Activated CD4-positive, alpha-beta memory T cell treated with anti-CD3 and anti-CD28 coated beads, Interleukin-2, amount 10 ng/mL, durations not matched to agents 7 days and 5 days (primary cell): Measurements from ENCODE around the gene CCDC188. TPM values are rescaled to one million over a fixed set of nuclear protein-coding genes. Genes with fewer than 3 reads are reported as not detected.
"Not testable (repeated sequence)": the region's sequence is repeated elsewhere in the genome, so short reads cannot be mapped to it uniquely, and the experiment has no call there.

Experiments
- CTCF ChIA-PET: fragments of 350-600 bp; sonication (Branson Sonifier 250); formaldehyde crosslinking; loops from one replicate; lab custom pipeline; 2021; ENCODE audit warnings: antibody characterized with exemption, inconsistent platforms; lab: Charles Lee
- POLR2A ChIA-PET: fragments of 350-600 bp; sonication (Branson Sonifier 250); formaldehyde crosslinking; loops from one replicate; lab custom pipeline; 2021; ENCODE audit warnings: antibody characterized with exemption; lab: Charles Lee
- DNase-seq: peaks from one replicate; pipeline ENCODE4 v3.0.0-alpha.2; 2020
- H3K27ac Mint-ChIP-seq: one replicate; pipeline ENCODE4 v1.8.0; 2021; ENCODE audit warnings: mild to moderate bottlenecking, mixed read lengths
- H3K27me3 Mint-ChIP-seq: one replicate; pipeline ENCODE4 v1.8.0; 2021; ENCODE audit warnings: mixed read lengths
- H3K36me3 Mint-ChIP-seq: one replicate; pipeline ENCODE4 v1.8.0; 2021; ENCODE audit warnings: low read depth, mixed read lengths
- H3K4me1 Mint-ChIP-seq: one replicate; pipeline ENCODE4 v1.8.0; 2021; ENCODE audit warnings: mixed read lengths
- H3K4me3 Mint-ChIP-seq: one replicate; pipeline ENCODE4 v1.8.0; 2021; ENCODE audit warnings: mild to moderate bottlenecking, mixed read lengths
- H3K9me3 Mint-ChIP-seq: one replicate; pipeline ENCODE4 v1.8.0; 2021; ENCODE audit warnings: mixed read lengths
- total RNA-seq, 2 experiments: library from RNA; stranded (reverse); gene quantifications; one replicate each; pipeline ENCODE4 v1.2.3, GENCODE V29; 2021

The CCDC188 gene
- total RNA-seq, 2 experiments from 2014 or later, result 0.33 to 0.76 TPM

DNA sequence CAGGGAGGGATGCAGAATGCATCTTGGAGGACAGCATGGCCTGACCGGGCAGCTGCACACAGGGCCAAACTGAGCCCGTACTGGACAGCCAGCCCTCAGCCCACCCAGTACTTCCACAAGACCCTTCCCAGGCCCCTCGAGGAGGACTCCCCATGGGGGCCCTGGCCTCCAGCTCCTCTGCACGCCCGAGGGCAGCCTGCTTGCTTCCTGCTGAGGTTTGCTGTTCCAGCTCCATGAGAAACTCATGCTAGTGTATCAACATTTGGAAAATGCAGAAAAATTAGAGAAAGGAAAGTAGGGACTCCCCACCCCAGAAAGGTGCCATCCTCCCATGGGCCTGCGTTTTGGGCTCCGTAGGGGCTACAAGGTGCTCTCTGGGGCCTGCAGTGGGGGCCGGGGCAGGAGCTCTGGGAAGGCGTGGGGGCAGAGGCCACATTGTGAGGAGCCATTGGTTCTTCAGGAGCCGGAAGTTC lies 21.3 kb upstream of the CCDC188 start:
- no peak for DNase-seq
- H3K36me3 Mint-ChIP-seq, result no peaks in the 10 kb centered on the region
- CTCF ChIA-PET, result no interaction called here
- H3K27me3 Mint-ChIP-seq, result no peaks in the 10 kb centered on the region
- no peak overlapping the region for H3K4me3 Mint-ChIP-seq
- POLR2A ChIA-PET, result no interaction called here
- H3K27ac Mint-ChIP-seq, result no peak overlapping the region
- no peaks in the 10 kb centered on the region for H3K9me3 Mint-ChIP-seq
- no peaks in the 10 kb centered on the region for H3K4me1 Mint-ChIP-seq

DNA sequence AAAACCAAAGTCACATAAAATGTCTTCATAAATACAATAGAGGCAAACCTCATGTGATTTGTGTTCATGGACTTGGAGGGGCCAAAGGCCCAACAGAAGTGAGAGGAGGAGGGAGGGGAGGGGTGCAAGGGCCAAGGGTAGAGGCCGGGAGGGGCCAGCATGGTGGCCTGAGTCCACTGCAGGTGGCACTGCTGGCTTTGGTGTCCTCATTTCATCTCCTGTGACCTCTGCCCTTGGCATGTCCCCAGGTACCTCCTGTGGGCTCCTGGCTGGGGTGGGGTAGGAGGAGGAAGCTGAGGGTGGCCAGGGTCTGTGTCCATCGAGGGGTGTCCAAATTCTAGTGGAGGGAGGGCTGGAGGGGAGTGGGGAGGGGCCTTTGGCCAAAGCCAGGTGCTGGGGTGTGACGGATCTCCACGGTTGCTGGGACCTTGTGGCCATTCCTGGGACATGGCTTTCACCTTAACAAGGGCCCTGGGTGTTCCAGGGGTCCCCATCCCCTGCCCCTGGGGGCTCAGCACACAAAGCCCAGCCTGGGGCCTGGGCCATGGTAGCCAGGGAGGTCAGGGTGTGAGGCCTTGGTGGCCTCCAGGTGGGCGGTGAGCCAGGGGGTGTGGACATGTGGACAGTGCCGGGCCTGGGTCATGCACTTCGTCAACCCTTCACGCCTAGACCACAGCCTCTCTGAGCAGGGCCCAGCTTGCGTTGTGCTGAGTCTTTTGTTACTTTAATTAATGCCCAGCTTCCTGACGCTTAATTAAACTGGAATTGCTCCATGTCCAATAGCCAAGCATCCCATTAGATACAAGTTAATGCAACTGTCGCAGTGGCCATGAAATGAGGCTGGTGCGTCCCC lies 20.7 kb upstream of the CCDC188 start:
- CTCF ChIA-PET, result no interaction called here
- Mint-ChIP-seq H3K27me3 (no peaks in the 10 kb centered on the region), H3K9me3 (no peaks in the 10 kb centered on the region), H3K27ac (no peak overlapping the region), H3K4me1 (no peaks in the 10 kb centered on the region), H3K36me3 (no peaks in the 10 kb centered on the region), H3K4me3 (no peak overlapping the region)
- POLR2A ChIA-PET, result no interaction called here
- no peak for DNase-seq

DNA sequence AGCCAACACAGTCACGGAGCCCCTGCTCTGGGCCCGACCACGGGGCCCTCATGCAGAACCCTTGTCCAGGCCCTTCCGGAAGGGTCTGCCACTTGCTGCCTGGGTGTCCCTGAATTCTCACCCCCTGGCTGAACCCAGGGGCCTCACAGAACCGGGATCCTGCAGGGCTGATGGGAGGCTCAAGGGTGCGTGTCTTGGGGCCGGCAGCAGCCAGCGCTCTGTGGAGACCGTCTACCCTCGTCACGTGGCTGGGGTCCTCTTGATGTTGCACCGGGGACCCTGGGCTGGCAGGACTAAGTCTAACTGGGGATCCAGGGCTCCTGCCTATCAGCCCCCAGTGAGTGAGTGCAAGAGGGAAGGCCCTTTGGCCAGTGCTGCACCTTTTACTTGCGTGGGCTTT lies 19.3 kb upstream of the CCDC188 start:
- ChIA-PET POLR2A (no interaction called here), CTCF (no interaction called here)
- H3K27me3 Mint-ChIP-seq, result no peaks in the 10 kb centered on the region
- no peaks in the 10 kb centered on the region for H3K4me1 Mint-ChIP-seq
- no peaks in the 10 kb centered on the region for H3K9me3 Mint-ChIP-seq
- no peak for DNase-seq
- no peak overlapping the region for H3K27ac Mint-ChIP-seq
- no peaks in the 10 kb centered on the region for H3K36me3 Mint-ChIP-seq
- no peak overlapping the region for H3K4me3 Mint-ChIP-seq

DNA sequence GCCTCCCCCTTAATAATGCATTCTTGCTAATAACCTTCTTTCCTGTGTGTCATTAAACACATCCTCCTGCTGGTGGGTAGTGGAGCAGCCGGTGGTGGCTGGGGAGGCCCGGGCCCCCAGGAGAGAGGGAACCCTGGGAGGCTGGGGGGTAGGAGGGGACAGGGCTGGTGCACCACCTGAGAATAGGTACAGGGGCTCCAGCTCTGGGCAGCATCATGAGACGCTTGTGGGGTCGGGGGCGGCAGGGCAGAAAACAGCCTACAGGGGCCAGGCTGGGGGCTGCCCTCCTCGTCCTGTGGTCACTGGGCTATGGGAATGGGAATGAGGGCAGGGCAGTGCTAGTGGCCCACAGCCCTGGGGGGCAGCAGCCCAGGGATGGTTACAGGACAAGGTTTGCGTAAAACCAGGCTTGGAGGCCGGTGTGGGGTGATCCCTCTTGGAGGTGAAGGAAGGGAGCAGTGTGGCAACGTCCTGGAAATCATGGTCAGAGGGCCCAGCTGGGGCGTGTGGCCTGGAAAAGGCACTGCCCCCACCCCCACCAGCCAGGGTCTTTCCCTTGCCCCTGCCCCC lies 18.5 kb upstream of the CCDC188 start:
- no peak for DNase-seq
- CTCF ChIA-PET, result no interaction called here
- H3K27ac Mint-ChIP-seq, result no peak overlapping the region
- H3K9me3 Mint-ChIP-seq, result peaks cover 1% of the 10 kb centered on the region
- H3K4me3 Mint-ChIP-seq, result no peak overlapping the region
- no peaks in the 10 kb centered on the region for H3K4me1 Mint-ChIP-seq
- POLR2A ChIA-PET, result no interaction called here
- H3K27me3 Mint-ChIP-seq, result no peaks in the 10 kb centered on the region
- H3K36me3 Mint-ChIP-seq, result peaks cover under 1% of the 10 kb centered on the region

DNA sequence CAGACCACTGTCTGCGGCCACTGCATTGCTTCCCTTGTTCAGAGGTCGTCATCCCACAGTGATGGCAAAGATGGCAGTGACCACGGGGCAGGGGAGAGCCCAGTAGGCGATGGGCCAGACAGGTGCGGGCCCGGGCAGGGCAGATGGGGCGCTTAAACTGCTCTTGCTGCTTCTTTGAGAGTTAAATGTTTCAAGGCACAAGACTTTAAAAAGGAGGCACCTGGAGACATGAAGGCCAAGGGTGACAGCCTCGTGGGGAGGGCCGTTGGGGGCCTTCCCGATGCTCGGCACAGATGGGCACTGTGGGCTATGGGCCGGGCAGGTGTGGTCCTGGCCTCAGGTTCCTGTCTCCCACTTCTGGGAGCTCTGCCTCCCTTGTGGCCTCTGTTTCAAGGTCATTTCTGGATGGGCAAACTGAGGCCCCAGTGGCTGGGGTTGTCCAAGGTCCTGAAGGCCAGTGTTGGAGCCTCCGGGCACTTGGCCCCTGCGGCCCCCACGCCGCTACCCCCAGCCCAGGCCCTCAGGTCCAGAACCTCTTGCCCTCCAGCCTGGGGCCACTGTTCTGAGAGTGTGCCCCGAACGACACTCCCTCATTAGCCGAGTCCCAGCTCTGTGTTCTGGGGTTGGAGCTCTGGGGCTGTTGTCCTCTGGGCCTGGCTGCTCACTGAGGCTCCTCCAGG lies 16.9 kb upstream of the CCDC188 start:
- no peak overlapping the region for H3K27ac Mint-ChIP-seq
- H3K9me3 Mint-ChIP-seq, result peaks cover 3% of the 10 kb centered on the region
- H3K4me3 Mint-ChIP-seq, result no peak overlapping the region
- H3K4me1 Mint-ChIP-seq, result no peaks in the 10 kb centered on the region
- no peak for DNase-seq
- H3K36me3 Mint-ChIP-seq, result peaks cover 2% of the 10 kb centered on the region
- POLR2A ChIA-PET, result no interaction called here
- H3K27me3 Mint-ChIP-seq, result no peaks in the 10 kb centered on the region
- CTCF ChIA-PET, result no interaction called here

DNA sequence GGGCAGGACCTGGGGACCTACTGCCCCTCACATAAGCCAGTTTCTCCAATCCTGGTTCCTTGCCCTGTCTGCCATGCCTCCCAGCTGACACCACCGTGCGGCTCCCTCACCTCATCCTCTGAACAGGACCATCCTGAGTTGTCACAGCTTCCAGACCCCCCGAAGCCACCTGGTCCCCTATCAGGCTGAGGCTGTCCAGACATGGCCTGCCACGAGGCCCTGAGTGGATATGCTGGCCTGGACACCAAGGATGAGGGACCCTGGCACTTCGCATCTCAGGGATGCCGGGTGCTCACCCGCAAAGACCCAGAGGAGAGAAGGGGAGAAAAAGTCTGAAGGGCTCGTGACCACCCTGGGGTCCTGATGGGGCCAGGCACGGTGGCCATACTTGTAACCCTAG lies 15.8 kb upstream of the CCDC188 start:
- DNase-seq, result no peak
- H3K4me3 Mint-ChIP-seq, result no peak overlapping the region
- no peaks in the 10 kb centered on the region for H3K27me3 Mint-ChIP-seq
- no peak overlapping the region for H3K27ac Mint-ChIP-seq
- peaks cover 3% of the 10 kb centered on the region for H3K9me3 Mint-ChIP-seq
- ChIA-PET POLR2A (no interaction called here), CTCF (no interaction called here)
- H3K36me3 Mint-ChIP-seq, result peaks cover 2% of the 10 kb centered on the region
- no peaks in the 10 kb centered on the region for H3K4me1 Mint-ChIP-seq

DNA sequence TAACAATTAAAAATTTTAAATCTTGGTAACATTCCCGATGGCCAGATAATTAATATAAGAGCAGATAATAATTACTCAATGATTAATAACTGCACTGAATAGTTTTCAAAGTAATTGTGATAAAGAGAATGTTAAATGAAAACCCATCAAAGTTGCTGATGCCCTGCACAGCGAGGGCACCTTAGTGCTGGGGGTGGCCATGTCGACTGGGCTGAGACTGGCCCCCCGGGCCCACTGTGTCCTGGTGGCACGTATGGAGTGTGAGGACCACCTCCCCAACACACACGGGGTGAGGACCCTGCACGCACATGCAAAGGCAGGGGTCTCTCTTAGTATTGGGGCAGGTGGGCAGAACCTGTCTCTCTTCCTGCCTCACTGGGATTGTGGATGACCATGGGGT lies 15.1 kb upstream of the CCDC188 start:
- H3K27me3 Mint-ChIP-seq, result no peaks in the 10 kb centered on the region
- no peak for DNase-seq
- no peaks in the 10 kb centered on the region for H3K4me1 Mint-ChIP-seq
- peaks cover 3% of the 10 kb centered on the region for H3K9me3 Mint-ChIP-seq
- CTCF ChIA-PET, result no interaction called here
- H3K27ac Mint-ChIP-seq, result no peak overlapping the region
- H3K36me3 Mint-ChIP-seq, result peaks cover 2% of the 10 kb centered on the region
- POLR2A ChIA-PET, result no interaction called here
- H3K4me3 Mint-ChIP-seq, result no peak overlapping the region

DNA sequence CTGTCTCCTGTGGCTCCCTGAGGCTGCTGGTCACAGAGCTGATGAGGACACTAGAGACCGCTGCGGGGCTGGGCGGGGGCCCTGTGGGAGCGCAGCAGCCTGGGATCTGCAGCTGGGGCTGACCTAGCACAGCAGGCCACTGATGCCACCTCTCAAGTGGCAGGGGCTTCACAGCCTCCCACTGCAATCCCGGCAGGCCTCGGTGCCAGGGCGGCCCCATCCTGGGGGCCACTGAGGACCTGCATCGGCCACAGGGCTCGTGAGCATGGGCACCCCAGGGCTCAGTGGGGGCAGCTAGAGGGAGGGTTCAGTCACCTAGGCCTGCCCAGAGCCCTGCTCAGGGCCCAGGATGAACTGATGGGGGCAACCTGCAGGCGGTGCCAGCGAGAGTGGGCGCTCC lies 14.6 kb upstream of the CCDC188 start:
- H3K27ac Mint-ChIP-seq, result no peak overlapping the region
- H3K27me3 Mint-ChIP-seq, result no peaks in the 10 kb centered on the region
- peaks cover 3% of the 10 kb centered on the region for H3K9me3 Mint-ChIP-seq
- H3K4me3 Mint-ChIP-seq, result no peak overlapping the region
- ChIA-PET POLR2A (no interaction called here), CTCF (no interaction called here)
- H3K36me3 Mint-ChIP-seq, result peaks cover 2% of the 10 kb centered on the region
- H3K4me1 Mint-ChIP-seq, result no peaks in the 10 kb centered on the region
- DNase-seq, result no peak

DNA sequence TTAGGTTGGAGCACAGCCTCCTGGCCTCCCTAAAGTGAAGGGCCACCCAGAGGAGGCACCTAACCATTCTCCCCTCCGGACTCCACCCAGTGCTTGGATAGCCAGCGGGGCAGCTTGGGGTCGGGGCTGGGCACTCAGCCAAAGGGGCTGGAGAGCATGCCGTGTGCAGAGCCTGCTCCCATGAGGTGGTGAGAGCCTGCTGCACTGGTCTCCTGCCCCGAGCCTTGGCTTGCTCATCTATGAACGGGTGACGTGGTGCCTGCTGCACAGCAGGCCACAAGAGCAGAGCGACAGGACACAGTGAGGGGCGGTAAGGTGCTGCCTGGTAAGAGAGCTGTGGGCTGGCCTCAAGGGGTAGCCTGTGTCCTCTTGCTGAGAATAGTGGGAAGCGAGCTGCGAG lies 14.0 kb upstream of the CCDC188 start:
- ChIA-PET POLR2A (no interaction called here), CTCF (no interaction called here)
- Mint-ChIP-seq H3K27me3 (no peaks in the 10 kb centered on the region), H3K4me1 (no peaks in the 10 kb centered on the region), H3K4me3 (no peak overlapping the region), H3K27ac (no peak overlapping the region), H3K36me3 (peaks cover 2% of the 10 kb centered on the region), H3K9me3 (peaks cover 3% of the 10 kb centered on the region)
- DNase-seq, result no peak

DNA sequence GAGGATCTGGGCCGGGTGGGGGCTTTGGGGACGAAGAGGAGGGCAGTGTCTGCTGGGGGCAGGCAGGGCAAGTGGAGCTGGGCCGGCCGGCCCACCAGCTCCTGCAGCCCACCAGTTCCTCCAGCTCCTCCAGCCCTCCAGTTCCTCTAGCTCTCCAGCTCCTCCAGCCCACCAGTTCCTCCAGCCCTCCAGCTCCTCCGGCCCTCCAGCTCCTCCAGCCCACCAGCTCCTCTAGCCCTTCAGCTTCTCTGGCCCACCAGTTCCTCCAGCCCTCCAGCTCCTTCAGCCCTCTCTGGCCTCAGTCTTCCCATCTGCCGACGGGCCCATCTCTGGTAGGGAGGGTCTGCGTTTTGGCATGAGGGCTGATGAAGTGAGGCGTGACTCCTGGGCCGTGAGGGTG lies 9.2 kb upstream of the CCDC188 start:
- no peak for DNase-seq
- Mint-ChIP-seq H3K27me3 (no peaks in the 10 kb centered on the region), H3K4me1 (no peaks in the 10 kb centered on the region), H3K27ac (no peak overlapping the region), H3K36me3 (peaks cover 2% of the 10 kb centered on the region), H3K9me3 (peaks cover 3% of the 10 kb centered on the region), H3K4me3 (no peak overlapping the region)
- ChIA-PET POLR2A (no interaction called here), CTCF (interaction anchor here (1.0 kb wide), 1 partner anchor 126 kb away, joined by 3 read pairs; no protein-coding TSS in a partner anchor)

DNA sequence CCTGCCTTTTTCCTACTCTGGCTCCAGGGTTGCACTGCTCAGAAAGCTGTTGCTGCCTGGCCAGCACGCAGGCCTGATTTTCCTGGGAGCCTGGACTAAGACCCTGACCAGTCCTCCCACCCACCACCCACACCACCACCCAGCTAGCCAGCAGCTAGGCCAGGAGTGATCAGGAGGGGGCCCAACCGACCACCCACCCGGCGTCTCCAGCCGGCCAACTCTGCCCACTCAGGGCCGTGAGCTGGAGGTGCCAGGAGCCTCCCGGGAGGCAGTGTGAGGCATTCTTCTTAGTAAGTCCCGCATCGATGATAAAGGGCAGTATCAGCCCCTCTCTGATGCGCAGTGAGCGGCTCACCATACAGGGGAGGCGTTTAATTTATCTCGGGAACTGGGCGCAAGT lies 8.7 kb upstream of the CCDC188 start:
- H3K27me3 Mint-ChIP-seq, H3K9me3 Mint-ChIP-seq, DNase-seq, H3K4me1 Mint-ChIP-seq, H3K36me3 Mint-ChIP-seq, H3K27ac Mint-ChIP-seq, POLR2A ChIA-PET, H3K4me3 Mint-ChIP-seq: not testable (repeated sequence)
- CTCF ChIA-PET, result interaction anchor here (1.0 kb wide), 1 partner anchor 127 kb away, joined by 3 read pairs; no protein-coding TSS in a partner anchor

DNA sequence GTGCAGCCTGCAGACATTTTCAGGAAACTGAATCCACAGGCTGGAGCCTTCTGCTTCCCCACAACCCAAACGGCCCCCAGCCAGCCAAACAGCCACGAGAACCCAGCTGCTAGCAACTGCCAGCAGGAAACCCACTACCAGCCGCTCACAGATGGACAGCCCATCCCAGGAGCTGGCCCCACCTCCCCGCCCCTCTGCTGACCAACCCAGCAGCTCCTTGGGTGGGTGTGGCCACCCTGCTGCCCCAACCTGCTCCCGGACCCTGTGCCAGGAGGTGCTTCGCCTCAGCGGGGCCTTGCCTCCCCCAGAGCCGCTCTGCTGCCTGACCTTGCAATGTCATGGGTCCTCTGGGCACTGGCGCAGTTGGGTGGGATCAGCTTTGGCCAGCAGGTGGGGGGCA lies 8.2 kb upstream of the CCDC188 start:
- H3K36me3 Mint-ChIP-seq, result no peaks in the 10 kb centered on the region
- H3K4me3 Mint-ChIP-seq, result no peak overlapping the region
- ChIA-PET CTCF (interaction anchor here (1.0 kb wide), 1 partner anchor 127 kb away, joined by 3 read pairs; no protein-coding TSS in a partner anchor), POLR2A (no interaction called here)
- no peak overlapping the region for H3K27ac Mint-ChIP-seq
- no peak for DNase-seq
- no peaks in the 10 kb centered on the region for H3K9me3 Mint-ChIP-seq
- no peaks in the 10 kb centered on the region for H3K4me1 Mint-ChIP-seq
- no peaks in the 10 kb centered on the region for H3K27me3 Mint-ChIP-seq

DNA sequence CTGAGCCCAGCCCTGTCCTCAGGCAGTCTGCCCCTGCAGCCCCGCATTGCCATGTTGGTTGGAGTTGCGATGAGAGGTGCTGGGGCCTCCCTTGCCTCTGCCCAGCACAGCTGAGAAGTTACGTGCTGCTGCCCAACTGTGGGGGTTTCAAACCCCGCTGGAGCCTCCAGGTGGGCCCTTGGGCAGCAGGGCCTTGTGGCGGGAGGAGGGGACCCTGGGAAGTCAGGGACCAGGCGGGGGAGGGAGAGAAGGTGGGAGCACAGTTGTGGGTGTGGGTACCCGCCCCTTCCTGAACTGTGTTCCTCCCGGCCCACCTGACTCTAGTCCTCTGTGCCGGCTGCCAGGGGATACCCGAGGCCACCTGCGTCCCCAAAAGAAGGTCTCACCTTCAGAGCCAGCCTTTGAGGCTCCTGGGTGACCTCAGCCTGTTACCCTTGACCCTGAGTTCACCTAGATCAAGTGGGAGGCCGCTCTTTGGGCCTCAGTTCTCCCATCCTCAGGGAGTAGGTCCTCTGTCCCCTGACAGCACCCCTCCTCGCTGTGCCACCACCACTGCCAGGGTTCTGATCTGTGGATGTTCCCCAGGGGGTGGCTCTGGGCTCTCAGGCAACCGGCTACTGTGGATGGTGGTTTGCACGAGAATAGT lies 7.7 kb upstream of the CCDC188 start:
- ChIA-PET CTCF (interaction anchor here (2.6 kb wide), 1 partner anchor 128 kb away, joined by 6 read pairs; no protein-coding TSS in a partner anchor), POLR2A (no interaction called here)
- Mint-ChIP-seq H3K27ac (no peak overlapping the region), H3K36me3 (no peaks in the 10 kb centered on the region), H3K9me3 (no peaks in the 10 kb centered on the region), H3K4me1 (no peaks in the 10 kb centered on the region), H3K4me3 (no peak overlapping the region), H3K27me3 (no peaks in the 10 kb centered on the region)
- no peak for DNase-seq
